ELF-1 (cell line): ENCODE data around the gene ACVR2A.

Source experiments
- DNase-seq: peaks from one replicate; pipeline ENCODE4 v3.0.0-alpha.2; 2016; ENCODE audit warnings: low read depth, low spot score

Gene ACVR2A

GRCh38 chr2:147844697-147845410 is at the start of gene ACVR2A:
TSS of gene ACVR2A (plus strand) at chr2:147845029. CDS start at chr2:147845153, 124 bp downstream.
- peak; percentile 55 for DNase-seq

GRCh38 chr2:147800316-147800715 is 44.5 kb upstream of the ACVR2A start:
- no peak for DNase-seq

GRCh38 chr2:147806846-147807245 is 38.0 kb upstream of the ACVR2A start:
- peak; percentile 41 for DNase-seq

GRCh38 chr2:147808520-147808919 is 36.3 kb upstream of the ACVR2A start:
- peak; percentile 54 for DNase-seq

- DNase-seq = no peak
Observed at GRCh38 chr2:147810883-147811765, 33.7 kb upstream of the ACVR2A start.

- DNase-seq = no peak
Observed at GRCh38 chr2:147818741-147819140, 26.1 kb upstream of the ACVR2A start.

GRCh38 chr2:147824620-147825019 is 20.2 kb upstream of the ACVR2A start:
- no peak for DNase-seq

GRCh38 chr2:147826278-147827087 is 18.3 kb upstream of the ACVR2A start:
- DNase-seq = no peak

GRCh38 chr2:147827088-147827375 is 17.8 kb upstream of the ACVR2A start:
- DNase-seq = peak; percentile 23

- DNase-seq = no peak
Observed at GRCh38 chr2:147829106-147829505, 15.7 kb upstream of the ACVR2A start.

GRCh38 chr2:147836099-147836498 is 8.7 kb upstream of the ACVR2A start:
- no peak for DNase-seq

- no peak for DNase-seq
Observed at GRCh38 chr2:147843391-147843863, 1.4 kb upstream of the ACVR2A start.

GRCh38 chr2:147843864-147844696 is 749 bp upstream of the ACVR2A start:
- DNase-seq = peak; percentile 80

- no peak for DNase-seq
Observed at GRCh38 chr2:147845411-147845971, 662 bp downstream of the ACVR2A start.

GRCh38 chr2:147846412-147847081 is 1.7 kb downstream of the ACVR2A start:
- no peak for DNase-seq

- DNase-seq = no peak
Observed at GRCh38 chr2:147847746-147848391, 3.0 kb downstream of the ACVR2A start.

- no peak for DNase-seq
Observed at GRCh38 chr2:147850838-147851237, 6.0 kb downstream of the ACVR2A start.

GRCh38 chr2:147851244-147851930 is 6.6 kb downstream of the ACVR2A start:
- DNase-seq = no peak

- DNase-seq = no peak
Observed at GRCh38 chr2:147854557-147855134, 9.8 kb downstream of the ACVR2A start.
